CD14-positive monocyte (primary cell): Measurements from ENCODE around the gene CACNB1. TPM values are rescaled to one million over a fixed set of nuclear protein-coding genes. Genes with fewer than 3 reads are reported as not detected.

Experiments used
- DNase-seq, 3 donors: peaks; one replicate each; pipeline ENCODE4 v3.0.0-alpha.2; 2011 to 2022
- H2AFZ ChIP-seq: 2 replicates; pipeline ENCODE4 v1.6.0; 2012; ENCODE audit warnings: mild to moderate bottlenecking, low read depth, low read length, inconsistent platforms; ENCODE audit not compliant: insufficient read depth, poor library complexity, severe bottlenecking
- H3K27ac ChIP-seq, 2 donors: 1 replicate in 1 of 2; 2 replicates in 1 of 2; pipeline ENCODE4 v1.5.1; 2012 to 2013; ENCODE audit warnings: low read length in 2 of 2, control low read depth in 1 of 2, inconsistent platforms in 1 of 2, low read depth in 1 of 2, mild to moderate bottlenecking in 1 of 2
- H3K27me3 ChIP-seq, 2 donors: one replicate each; pipeline versions ENCODE4 v1.6.0 to v1.6.1; 2011 to 2013; ENCODE audit warnings: low read length in 2 of 2; ENCODE audit not compliant: control insufficient read depth in 2 of 2, insufficient read depth in 2 of 2
- H3K36me3 ChIP-seq, 2 donors: replicated peaks in 1 of 2; 1 replicate in 1 of 2; 2 replicates in 1 of 2; pipeline versions ENCODE4 v1.5.1 to v1.6.1; 2012 to 2013; ENCODE audit warnings: low read length in 2 of 2, control low read depth in 1 of 2, inconsistent platforms in 1 of 2, mild to moderate bottlenecking in 1 of 2; ENCODE audit not compliant: insufficient read depth in 2 of 2, control insufficient read depth in 1 of 2
- H3K4me1 ChIP-seq, 2 donors: 1 replicate in 1 of 2; 2 replicates in 1 of 2; pipeline versions ENCODE4 v1.5.1 to v1.6.1; 2012 to 2013; ENCODE audit warnings: low read length in 2 of 2, control low read depth in 1 of 2, inconsistent platforms in 1 of 2, mild to moderate bottlenecking in 1 of 2, moderate library complexity in 1 of 2; ENCODE audit not compliant: insufficient read depth in 2 of 2, control insufficient read depth in 1 of 2
- H3K4me2 ChIP-seq: replicated peaks from 2 replicates; pipeline ENCODE3; 2012; ENCODE audit warnings: low read length, moderate library complexity, mild to moderate bottlenecking; ENCODE audit not compliant: poor library complexity, severe bottlenecking; ENCODE audit errors: extremely low read depth
- H3K4me3 ChIP-seq, 3 experiments: fragments of 200-600 bp in 1 of 3; sonication (generic) in 1 of 3; replicated peaks in 1 of 3; 1 replicate in 2 of 3; 2 replicates in 1 of 3; pipeline ENCODE4 v1.5.1; 2011 to 2013; ENCODE audit warnings: low read length in 3 of 3, mild to moderate bottlenecking in 3 of 3, control low read depth in 2 of 3, low read depth in 2 of 3, inconsistent platforms in 1 of 3, moderate library complexity in 1 of 3
- H3K79me2 ChIP-seq: 2 replicates; pipeline ENCODE4 v1.6.0; 2012; ENCODE audit warnings: mild to moderate bottlenecking, control low read depth, inconsistent platforms, low read length, moderate library complexity; ENCODE audit not compliant: insufficient read depth
- H3K9ac ChIP-seq: 2 replicates; pipeline ENCODE4 v1.6.0; 2017; ENCODE audit warnings: low read length, mild to moderate bottlenecking; ENCODE audit not compliant: insufficient read depth, poor library complexity, severe bottlenecking
- H3K9me3 ChIP-seq, 2 donors: replicated peaks in 1 of 2; 1 replicate in 1 of 2; 2 replicates in 1 of 2; pipeline versions ENCODE4 v1.5.1 to v1.6.1; 2012 to 2013; ENCODE audit warnings: low read length in 2 of 2, control low read depth in 1 of 2; ENCODE audit not compliant: control insufficient read depth in 1 of 2, insufficient read depth in 1 of 2
- H4K20me1 ChIP-seq: 2 replicates; pipeline ENCODE4 v1.6.0; 2012; ENCODE audit warnings: mild to moderate bottlenecking, low read length, control low read depth, moderate library complexity; ENCODE audit not compliant: insufficient read depth
- H3K27ac Mint-ChIP-seq, 7 donors: one replicate each; pipeline ENCODE4 v1.8.0; 2020; ENCODE audit warnings: mild to moderate bottlenecking in 7 of 7, mixed read lengths in 7 of 7, moderate library complexity in 6 of 7, inconsistent platforms in 2 of 7
- H3K27me3 Mint-ChIP-seq, 3 donors: one replicate each; pipeline ENCODE4 v1.8.0; 2021 to 2022; ENCODE audit warnings: low read depth in 3 of 3, mild to moderate bottlenecking in 3 of 3, mixed read lengths in 3 of 3, moderate library complexity in 3 of 3, inconsistent platforms in 1 of 3
- H3K36me3 Mint-ChIP-seq, 2 donors: one replicate each; pipeline ENCODE4 v1.8.0; 2020; ENCODE audit warnings: mixed read lengths in 2 of 2, inconsistent platforms in 1 of 2, mild to moderate bottlenecking in 1 of 2
- H3K4me1 Mint-ChIP-seq: one replicate; pipeline ENCODE4 v1.8.0; 2020; ENCODE audit warnings: mild to moderate bottlenecking, mixed read lengths
- H3K4me3 Mint-ChIP-seq, 2 donors: one replicate each; pipeline ENCODE4 v1.8.0; 2020; ENCODE audit warnings: mild to moderate bottlenecking in 2 of 2, mixed read lengths in 2 of 2, moderate library complexity in 1 of 2
- H3K9me3 Mint-ChIP-seq, 7 donors: one replicate each; pipeline ENCODE4 v1.8.0; 2020 to 2022; ENCODE audit warnings: mixed read lengths in 7 of 7, mild to moderate bottlenecking in 6 of 7, moderate library complexity in 6 of 7, inconsistent platforms in 2 of 7
- CTCF ChIP-seq: fragments of 200-600 bp; IDR thresholded peaks from one replicate; pipeline ENCODE4 v1.8.0; 2022; ENCODE audit warnings: antibody characterized with exemption, mild to moderate bottlenecking
- WGBS: methylation state at CpG from one replicate; pipeline ENCODE4 v1.1.5; 2013; ENCODE audit warnings: missing lambda C conversion rate; ENCODE audit not compliant: insufficient coverage; 5-methylcytosine and 5-hydroxymethylcytosine counted together
- intact Hi-C, 2 donors: fragments of 100-400 bp; cut with micrococcal nuclease; formaldehyde crosslinking; loops; one replicate each; pipeline versions ENCODE4 v1.15.0 to v1.15.1; 2023
- polyA minus RNA-seq: library from RNA; depleted of rRNA, polyadenylated mRNA; stranded (reverse); fragments of >200 nt; gene quantifications from 2 replicates; pipeline ENCODE4 v1.2.3, GENCODE V29; 2012
- polyA plus RNA-seq, 3 donors: library from polyadenylated mRNA; depleted of rRNA in 1 of 3; unstranded in 2 of 3; stranded (reverse) in 1 of 3; fragments of 300-500 nt in 2 of 3; fragments of >200 nt in 1 of 3; fragmentation: Illumina TruSeq in 2 of 3; gene quantifications; 1 replicate in 2 of 3; 2 replicates in 1 of 3; pipeline ENCODE4 v1.2.3, GENCODE V29; 2012 to 2021
- total RNA-seq, 12 experiments: library from RNA in 1 of 12; stranded (reverse) in 1 of 12; fragments of 120-200 nt in 1 of 12; gene quantifications; one replicate each; pipeline ENCODE4 v1.2.4 and lab custom pipeline; 2013 to 2026; ENCODE audit warnings: mixed read lengths in 6 of 12, inconsistent platforms in 1 of 12

The CACNB1 gene
- 5.1 TPM for total RNA-seq (2013)
- polyA plus RNA-seq: 10 to 100 TPM in 1 of 3 donors, under 1 TPM in 2; 0.13 to 22.1 (median 0.31) TPM
- 4.2 and 5.4 TPM in 2 replicates for polyA minus RNA-seq
- total RNA-seq (lab: John Stamatoyannopoulos, UW): 1.4 to 9.9 (median 5.5) reads per million in 11 experiments

DNA sequence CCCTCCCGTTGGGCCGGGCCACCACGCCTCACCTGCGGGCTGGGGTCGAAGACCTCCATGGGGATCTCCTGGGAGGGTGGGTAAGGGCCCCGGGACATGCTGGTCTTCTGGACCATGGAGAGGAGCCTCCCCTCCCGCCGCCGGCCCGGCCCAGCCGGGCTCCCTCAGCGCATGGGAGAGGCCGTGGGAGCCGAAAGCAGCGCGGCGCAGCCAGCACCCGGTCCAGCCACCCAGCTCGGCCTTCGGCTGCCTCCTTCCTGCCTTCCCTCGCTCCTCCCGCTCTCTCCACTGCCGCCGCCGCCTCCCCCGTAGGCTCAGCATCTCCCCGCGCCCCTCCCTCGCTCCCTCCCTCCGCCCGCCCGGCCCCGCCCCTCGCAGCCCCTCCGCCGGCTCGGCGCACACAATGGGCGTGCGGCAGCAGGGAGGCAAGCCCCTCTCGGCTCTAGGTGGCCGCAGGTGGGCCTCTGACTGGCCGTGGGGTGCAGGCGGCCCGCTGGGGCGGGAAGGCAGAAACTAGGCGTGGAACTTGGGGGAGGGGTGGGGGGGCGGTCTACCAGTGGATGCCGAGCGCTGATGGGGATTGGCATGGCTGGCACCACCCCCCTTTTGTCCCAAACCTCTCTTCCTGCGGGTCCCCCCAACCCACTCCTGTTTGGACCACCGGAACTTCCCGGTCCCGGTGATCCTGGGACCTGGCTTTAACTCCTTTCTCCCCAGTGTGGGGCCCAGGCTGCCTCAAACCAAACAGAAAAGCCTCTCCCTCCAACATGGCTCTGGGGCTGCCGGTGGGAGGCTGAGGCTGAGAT lies at the start of gene CACNB1:
Gene CACNB1 (minus strand): TSS at position 290 of the 806 bp plus-strand sequence. CDS start 174 bp downstream, at position 116.
- peak in 1 of 3 donors; percentile 22 for DNase-seq

More for the DNA sequence above, at the start of gene CACNB1:
- peak within 1 kb of the TSS; percentile 94 for H2AFZ ChIP-seq
- peak within 1 kb of the TSS; percentile 82 to 100 for H3K27ac ChIP-seq
- H3K79me2 ChIP-seq: peaks cover 26% of the 10 kb centered on the region
- H3K9ac ChIP-seq: peak within 1 kb of the TSS; percentile 65
- Mint-ChIP-seq H3K4me3 (peak within 1 kb of the TSS; percentile 80 to 87), H3K27me3 (peaks cover 0 to 3% (median 0%) of the 10 kb centered on the region in 3 donors), H3K36me3 (peaks cover 33 to 35% of the 10 kb centered on the region in 2 donors), H3K9me3 (no peaks in the 10 kb centered on the region), H3K4me1 (peaks cover 49% of the 10 kb centered on the region), H3K27ac (peak within 1 kb of the TSS; percentile 97 to 100 (median 99))
- TF ChIP-seq CTCF: no peak
- H4K20me1 ChIP-seq: peaks cover 26% of the 10 kb centered on the region
- peaks cover 51 to 63% of the 10 kb centered on the region in 2 donors for H3K4me1 ChIP-seq
- peak within 1 kb of the TSS; percentile 57 to 91 (median 60) for H3K4me3 ChIP-seq
- intact Hi-C loops: loop anchor here (2.0 to 5.0 kb wide), 2 partner anchors 33 to 35 kb away; no protein-coding TSS in a partner anchor
- H3K9me3 ChIP-seq: no peaks in the 10 kb centered on the region
- peaks cover 20 to 31% of the 10 kb centered on the region in 2 donors for H3K36me3 ChIP-seq
- H3K4me2 ChIP-seq: peak within 1 kb of the TSS; percentile 92
- no peaks in the 10 kb centered on the region for H3K27me3 ChIP-seq
- 2% methylated on average over 19 of the region's 55 CpGs for WGBS
